ENCODE measurements around the gene ST3GAL2.
A peak's percentile ranks its signal among the peaks of the same experiment; 100 is the strongest.

The ST3GAL2 gene

GRCh38 chr16:70460737-70461261, 21.9 kb upstream of the ST3GAL2 start:
- no peak for DNase-seq
- Mint-ChIP-seq H3K4me1 (peaks cover 13% of the 10 kb centered on the region), H3K27me3 (ENCODE audit: low read depth, poor library complexity) (peaks cover 5% of the 10 kb centered on the region), H3K4me3 (no peak overlapping the region), H3K36me3 (ENCODE audit: low read depth) (no peaks in the 10 kb centered on the region), H3K9me3 (no peaks in the 10 kb centered on the region), H3K27ac (peak overlapping the region; percentile 87)
- TF ChIP-seq CTCF (IDR thresholded peaks at IDR 0.05): no peak

DNA sequence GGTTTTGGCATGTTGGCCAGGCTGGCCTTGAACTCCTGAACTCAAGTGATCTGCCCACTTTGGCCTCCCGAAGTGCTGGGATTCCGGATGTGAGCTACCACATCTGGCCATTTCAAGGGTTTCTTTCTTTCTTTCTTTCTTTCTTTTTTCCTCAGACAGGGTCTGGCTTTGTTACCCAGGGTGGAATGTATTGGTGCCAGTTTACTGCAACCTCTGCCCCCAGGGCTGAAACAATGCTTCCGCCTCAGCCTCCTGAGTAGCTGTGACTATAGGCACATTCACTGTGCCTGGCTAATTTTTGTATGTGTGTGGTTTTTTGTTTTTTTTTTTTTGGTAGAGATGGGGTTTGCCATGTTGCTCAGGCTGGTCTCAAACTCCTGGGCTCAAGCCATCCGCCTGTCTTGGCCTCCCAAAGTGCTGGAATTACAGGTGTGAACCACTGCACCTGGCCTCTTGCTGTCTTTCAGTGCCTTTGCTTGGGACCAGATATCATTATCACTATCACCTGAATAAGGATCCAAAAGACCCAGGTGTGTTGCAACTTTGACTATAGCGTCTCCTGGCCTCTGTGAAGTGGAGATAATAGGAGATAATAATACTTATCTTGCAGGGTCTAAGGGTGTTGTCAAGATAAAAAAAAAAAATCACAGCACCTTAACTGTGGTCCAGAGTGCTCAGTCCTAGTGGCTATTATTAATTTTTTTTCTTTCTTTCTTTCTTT, 18.7 kb upstream of the ST3GAL2 start:
- no peaks in the 10 kb centered on the region for H3K36me3 Mint-ChIP-seq (ENCODE audit: low read depth)
- no peaks in the 10 kb centered on the region for H3K9me3 Mint-ChIP-seq
- DNase-seq: no peak
- H3K27me3 Mint-ChIP-seq (ENCODE audit: low read depth, poor library complexity): peaks cover 5% of the 10 kb centered on the region
- peak overlapping the region; percentile 61 for H3K27ac Mint-ChIP-seq
- peaks cover 24% of the 10 kb centered on the region for H3K4me1 Mint-ChIP-seq
- H3K4me3 Mint-ChIP-seq: no peak overlapping the region
- TF ChIP-seq CTCF (IDR thresholded peaks at IDR 0.05): no peak

GRCh38 chr16:70455910-70456309, 17.0 kb upstream of the ST3GAL2 start:
- Mint-ChIP-seq H3K27ac (peak overlapping the region; percentile 42), H3K36me3 (ENCODE audit: low read depth) (no peaks in the 10 kb centered on the region), H3K9me3 (no peaks in the 10 kb centered on the region), H3K4me3 (peak overlapping the region; percentile 88), H3K4me1 (peaks cover 17% of the 10 kb centered on the region), H3K27me3 (ENCODE audit: low read depth, poor library complexity) (peaks cover 5% of the 10 kb centered on the region)
- no peak for TF ChIP-seq CTCF (IDR thresholded peaks at IDR 0.05)
- DNase-seq: no peak

GRCh38 chr16:70454222-70455034, 15.5 kb upstream of the ST3GAL2 start, which contains the start of gene FCSK:
Gene FCSK (plus strand): TSS chr16:70454595. CDS start chr16:70463191, 8,596 bp downstream.
- DNase-seq: peak; percentile 81
- peak within 1 kb of the TSS; percentile 98 for H3K27ac Mint-ChIP-seq
- TF ChIP-seq CTCF (IDR thresholded peaks at IDR 0.05): peak; percentile 22

GRCh38 chr16:70453892-70454221, 15.0 kb upstream of the ST3GAL2 start:
- TF ChIP-seq CTCF (IDR thresholded peaks at IDR 0.05): no peak
- Mint-ChIP-seq H3K4me3 (peak overlapping the region; percentile 88), H3K27me3 (ENCODE audit: low read depth, poor library complexity) (peaks cover 5% of the 10 kb centered on the region), H3K9me3 (no peaks in the 10 kb centered on the region), H3K27ac (peak overlapping the region; percentile 96), H3K4me1 (peaks cover 21% of the 10 kb centered on the region), H3K36me3 (ENCODE audit: low read depth) (no peaks in the 10 kb centered on the region)
- no peak for DNase-seq

More at GRCh38 chr16:70454222-70455034, 15.5 kb upstream of the ST3GAL2 start, which contains the start of gene FCSK:
- Mint-ChIP-seq H3K4me3 (peak within 1 kb of the TSS; percentile 88), H3K9me3 (no peaks in the 10 kb centered on the region), H3K4me1 (peaks cover 17% of the 10 kb centered on the region), H3K27me3 (ENCODE audit: low read depth, poor library complexity) (peaks cover 5% of the 10 kb centered on the region), H3K36me3 (ENCODE audit: low read depth) (no peaks in the 10 kb centered on the region)
